NCI-H1105 (cell line): ENCODE measurements around the gene IL3.

Experiments
- DNase-seq: peaks from one replicate; lab custom pipeline; 2025; lab: John Stamatoyannopoulos, UW

Gene IL3

GRCh38 chr5:132072528-132072927 is 12.1 kb downstream of the IL3 start:
- no peak for DNase-seq

- no peak for DNase-seq
These were observed 13.0 kb downstream of the IL3 start, which contains the start of gene CSF2 for GRCh38 chr5:132073231-132074013. CSF2 (plus strand) TSS chr5:132073789; CDS start chr5:132073824, 35 bp downstream.

DNA sequence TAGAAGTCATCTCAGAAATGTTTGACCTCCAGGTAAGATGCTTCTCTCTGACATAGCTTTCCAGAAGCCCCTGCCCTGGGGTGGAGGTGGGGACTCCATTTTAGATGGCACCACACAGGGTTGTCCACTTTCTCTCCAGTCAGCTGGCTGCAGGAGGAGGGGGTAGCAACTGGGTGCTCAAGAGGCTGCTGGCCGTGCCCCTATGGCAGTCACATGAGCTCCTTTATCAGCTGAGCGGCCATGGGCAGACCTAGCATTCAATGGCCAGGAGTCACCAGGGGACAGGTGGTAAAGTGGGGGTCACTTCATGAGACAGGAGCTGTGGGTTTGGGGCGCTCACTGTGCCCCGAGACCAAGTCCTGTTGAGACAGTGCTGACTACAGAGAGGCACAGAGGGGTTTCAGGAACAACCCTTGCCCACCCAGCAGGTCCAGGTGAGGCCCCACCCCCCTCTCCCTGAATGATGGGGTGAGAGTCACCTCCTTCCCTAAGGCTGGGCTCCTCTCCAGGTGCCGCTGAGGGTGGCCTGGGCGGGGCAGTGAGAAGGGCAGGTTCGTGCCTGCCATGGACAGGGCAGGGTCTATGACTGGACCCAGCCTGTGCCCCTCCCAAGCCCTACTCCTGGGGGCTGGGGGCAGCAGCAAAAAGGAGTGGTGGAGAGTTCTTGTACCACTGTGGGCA is 13.8 kb downstream of the IL3 start:
- DNase-seq = no peak

DNA sequence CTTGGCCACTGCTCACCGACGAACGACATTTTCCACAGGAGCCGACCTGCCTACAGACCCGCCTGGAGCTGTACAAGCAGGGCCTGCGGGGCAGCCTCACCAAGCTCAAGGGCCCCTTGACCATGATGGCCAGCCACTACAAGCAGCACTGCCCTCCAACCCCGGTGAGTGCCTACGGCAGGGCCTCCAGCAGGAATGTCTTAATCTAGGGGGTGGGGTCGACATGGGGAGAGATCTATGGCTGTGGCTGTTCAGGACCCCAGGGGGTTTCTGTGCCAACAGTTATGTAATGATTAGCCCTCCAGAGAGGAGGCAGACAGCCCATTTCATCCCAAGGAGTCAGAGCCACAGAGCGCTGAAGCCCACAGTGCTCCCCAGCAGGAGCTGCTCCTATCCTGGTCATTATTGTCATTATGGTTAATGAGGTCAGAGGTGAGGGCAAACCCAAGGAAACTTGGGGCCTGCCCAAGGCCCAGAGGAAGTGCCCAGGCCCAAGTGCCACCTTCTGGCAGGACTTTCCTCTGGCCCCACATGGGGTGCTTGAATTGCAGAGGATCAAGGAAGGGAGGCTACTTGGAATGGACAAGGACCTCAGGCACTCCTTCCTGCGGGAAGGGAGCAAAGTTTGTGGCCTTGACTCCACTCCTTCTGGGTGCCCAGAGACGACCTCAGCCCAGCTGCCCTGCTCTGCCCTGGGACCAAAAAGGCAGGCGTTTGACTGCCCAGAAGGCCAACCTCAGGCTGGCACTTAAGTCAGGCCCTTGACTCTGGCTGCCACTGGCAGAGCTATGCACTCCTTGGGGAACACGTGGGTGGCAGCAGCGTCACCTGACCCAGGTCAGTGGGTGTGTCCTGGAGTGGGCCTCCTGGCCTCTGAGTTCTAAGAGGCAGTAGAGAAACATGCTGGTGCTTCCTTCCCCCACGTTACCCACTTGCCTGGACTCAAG is 14.6 kb downstream of the IL3 start:
- DNase-seq = no peak

DNA sequence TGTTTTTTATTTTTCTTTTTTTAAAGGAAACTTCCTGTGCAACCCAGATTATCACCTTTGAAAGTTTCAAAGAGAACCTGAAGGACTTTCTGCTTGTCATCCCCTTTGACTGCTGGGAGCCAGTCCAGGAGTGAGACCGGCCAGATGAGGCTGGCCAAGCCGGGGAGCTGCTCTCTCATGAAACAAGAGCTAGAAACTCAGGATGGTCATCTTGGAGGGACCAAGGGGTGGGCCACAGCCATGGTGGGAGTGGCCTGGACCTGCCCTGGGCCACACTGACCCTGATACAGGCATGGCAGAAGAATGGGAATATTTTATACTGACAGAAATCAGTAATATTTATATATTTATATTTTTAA is 15.2 kb downstream of the IL3 start:
- no peak for DNase-seq

DNA sequence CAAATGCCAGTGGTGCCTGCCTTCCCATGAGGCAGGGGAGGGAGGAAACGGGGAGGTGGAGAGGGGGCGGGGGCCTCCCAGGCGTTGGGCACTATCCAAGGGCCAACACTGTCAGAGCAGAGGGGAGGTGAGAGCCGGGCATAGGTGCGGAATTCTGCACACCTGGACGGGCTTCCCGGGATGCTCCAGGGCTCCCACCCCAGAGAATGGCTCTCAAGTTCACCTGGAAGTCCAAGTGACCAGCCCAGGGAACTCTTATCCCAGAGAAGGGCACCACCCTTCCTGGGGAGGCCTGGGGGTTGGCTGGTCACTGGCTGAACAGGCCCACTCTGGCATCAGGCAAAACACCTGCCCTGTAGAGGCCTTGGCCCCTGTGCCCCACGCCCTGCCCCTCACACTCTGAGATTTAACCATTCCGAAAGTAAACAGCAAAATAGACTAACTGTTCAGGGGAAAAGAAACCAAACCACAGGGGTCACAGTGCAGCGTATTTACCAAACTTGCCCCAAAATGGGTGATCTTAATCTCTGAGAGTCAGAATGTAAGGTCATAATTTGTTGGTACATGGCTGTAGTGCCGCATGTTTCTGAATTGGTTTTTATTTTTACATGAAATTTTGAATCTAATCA is 15.9 kb downstream of the IL3 start:
- no peak for DNase-seq

DNA sequence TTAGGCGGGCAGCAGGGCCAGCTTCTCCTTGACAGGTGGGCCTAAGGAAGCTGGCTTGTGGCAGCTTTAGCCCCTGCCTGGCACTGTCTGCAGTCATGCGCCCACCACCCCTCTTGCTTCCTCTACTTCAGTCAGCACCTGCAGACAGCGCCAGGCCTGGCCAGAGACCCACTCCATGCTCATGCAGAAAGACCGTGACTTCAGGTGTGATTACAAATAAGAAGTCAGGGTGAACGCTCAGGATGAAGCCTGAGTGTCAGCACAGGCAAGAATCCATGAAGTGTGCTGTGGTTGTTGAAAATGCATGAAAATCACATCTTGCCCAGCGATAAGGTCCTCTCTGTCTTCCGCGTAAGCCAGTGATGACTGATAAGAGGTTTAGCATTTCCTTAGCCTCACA is 16.5 kb downstream of the IL3 start:
- no peak for DNase-seq

GRCh38 chr5:132079081-132079480 is 18.6 kb downstream of the IL3 start:
- DNase-seq = no peak

- no peak for DNase-seq
These were observed 19.2 kb downstream of the IL3 start for GRCh38 chr5:132079619-132080018.

DNA sequence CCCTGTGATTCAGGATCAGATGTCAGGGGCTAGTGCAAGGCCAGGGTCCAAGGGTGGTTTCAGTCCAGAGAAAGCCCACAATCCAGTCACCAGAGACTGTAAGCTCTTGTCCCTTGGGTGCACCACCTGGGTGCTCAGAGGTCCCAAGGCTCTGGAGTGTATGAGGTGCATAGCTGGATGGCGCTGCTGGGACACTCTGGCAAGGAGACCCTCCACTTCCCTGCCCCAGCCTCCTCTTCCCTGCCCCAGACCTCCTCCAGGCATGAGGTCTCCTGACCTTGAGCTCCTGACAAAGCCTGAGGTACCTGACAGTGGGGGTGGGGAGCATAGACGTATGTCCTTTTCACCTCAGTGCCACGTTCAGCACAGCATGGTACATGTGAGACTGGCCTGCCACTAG is 20.1 kb downstream of the IL3 start:
- DNase-seq = no peak

DNA sequence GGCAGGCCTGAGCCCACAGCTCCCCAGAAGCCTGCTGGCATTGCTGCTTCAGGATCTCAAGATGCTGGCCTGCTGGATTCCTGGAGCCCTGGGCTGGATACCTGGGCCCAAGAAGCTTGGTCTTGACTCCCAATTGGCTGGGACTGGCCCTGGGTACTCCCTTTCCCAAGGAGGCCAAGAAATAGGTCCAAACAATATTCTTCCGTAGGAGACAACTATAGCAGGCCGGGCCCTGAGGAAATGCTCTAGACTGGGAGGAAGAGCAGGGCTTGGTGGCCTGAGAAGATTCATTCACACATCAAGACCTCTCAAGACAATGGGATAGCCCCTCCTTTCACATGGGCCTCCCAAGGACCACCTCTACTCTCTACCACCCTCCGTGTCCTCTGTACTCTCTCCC is 21.0 kb downstream of the IL3 start:
- no peak for DNase-seq

GRCh38 chr5:132082329-132083023 is 22.0 kb downstream of the IL3 start:
- DNase-seq = no peak

DNA sequence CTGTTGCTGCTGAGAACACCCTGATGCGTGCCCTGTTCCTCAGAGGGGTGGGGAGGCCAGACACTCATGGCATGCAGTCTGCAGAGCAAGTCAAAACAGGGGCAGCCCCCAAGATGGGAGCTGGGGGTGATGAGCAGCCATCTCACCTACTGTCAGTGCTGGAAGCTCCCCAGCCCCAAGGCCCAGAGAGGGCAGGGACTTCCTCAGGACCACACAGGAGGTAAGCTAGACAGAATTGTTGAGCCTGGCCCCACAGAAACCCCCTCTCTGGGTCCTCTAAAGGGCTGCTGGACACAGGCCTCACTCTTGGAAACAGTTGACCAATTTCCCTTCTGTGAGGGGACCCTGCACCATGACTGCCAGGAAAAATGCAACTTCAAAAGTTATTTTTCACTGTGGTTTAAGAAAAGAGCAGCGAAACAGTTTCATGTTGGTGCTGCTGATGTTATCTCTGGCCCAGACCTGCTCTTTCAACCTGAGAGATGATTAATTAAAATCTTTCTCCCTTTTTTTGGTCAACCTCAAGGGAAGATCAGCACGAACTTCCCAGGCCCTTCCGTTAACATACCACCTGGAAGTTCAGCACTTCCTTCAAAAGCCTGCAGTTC is 22.7 kb downstream of the IL3 start:
- no peak for DNase-seq

DNA sequence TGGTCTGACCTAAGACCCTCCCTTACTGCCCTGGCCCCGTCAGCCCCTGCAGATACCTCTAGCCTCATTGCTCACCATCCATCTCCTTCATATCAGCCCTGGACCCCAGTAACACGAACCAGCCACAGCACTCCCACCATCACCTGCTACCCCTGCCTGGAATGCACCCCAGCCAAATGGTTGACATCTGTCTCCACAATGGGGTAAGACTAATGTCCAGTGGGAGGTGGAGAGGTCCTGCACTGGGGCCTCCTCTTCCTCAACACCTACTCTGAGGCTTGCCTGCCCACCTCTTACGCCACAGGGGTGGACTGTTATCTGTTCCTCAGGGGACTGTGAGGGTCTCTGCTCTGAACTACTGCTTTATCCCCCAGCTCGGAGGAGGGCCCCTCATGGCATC is 25.2 kb downstream of the IL3 start:
- no peak for DNase-seq

GRCh38 chr5:132086277-132086794 is 25.9 kb downstream of the IL3 start:
- no peak for DNase-seq

GRCh38 chr5:132087176-132087575 is 26.7 kb downstream of the IL3 start:
- DNase-seq = no peak

DNA sequence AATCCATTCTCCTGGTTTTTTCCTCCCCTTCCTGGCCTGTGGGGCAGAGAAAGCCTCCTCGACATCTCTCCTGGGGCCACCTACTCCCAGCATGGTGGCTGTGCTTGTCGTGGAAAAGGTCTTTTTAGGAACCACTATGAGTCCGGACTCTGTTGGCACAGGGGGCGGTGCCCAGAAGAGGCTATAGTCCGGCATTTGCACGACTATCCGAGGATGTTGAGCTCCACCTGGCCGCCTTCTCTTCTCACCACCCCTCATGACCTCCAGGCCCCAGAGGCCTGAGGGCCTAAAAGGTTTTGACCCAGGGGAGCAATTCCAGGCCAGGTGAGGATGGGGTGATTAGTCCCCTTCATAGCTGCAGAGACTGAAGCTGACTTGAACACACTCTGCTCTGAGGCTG is 27.2 kb downstream of the IL3 start:
- no peak for DNase-seq

GRCh38 chr5:132089363-132089762 is 28.9 kb downstream of the IL3 start:
- DNase-seq = no peak

- DNase-seq = no peak
These were observed 29.7 kb downstream of the IL3 start for GRCh38 chr5:132090107-132090506.

GRCh38 chr5:132093271-132093670 is 32.8 kb downstream of the IL3 start:
- no peak for DNase-seq
